ENCODE results near the gene ATP6V0D1.
"Not testable (repeated sequence)": the region's sequence is repeated elsewhere in the genome, so short reads cannot be mapped to it uniquely, and the experiment has no call there.

The ATP6V0D1 gene

DNA sequence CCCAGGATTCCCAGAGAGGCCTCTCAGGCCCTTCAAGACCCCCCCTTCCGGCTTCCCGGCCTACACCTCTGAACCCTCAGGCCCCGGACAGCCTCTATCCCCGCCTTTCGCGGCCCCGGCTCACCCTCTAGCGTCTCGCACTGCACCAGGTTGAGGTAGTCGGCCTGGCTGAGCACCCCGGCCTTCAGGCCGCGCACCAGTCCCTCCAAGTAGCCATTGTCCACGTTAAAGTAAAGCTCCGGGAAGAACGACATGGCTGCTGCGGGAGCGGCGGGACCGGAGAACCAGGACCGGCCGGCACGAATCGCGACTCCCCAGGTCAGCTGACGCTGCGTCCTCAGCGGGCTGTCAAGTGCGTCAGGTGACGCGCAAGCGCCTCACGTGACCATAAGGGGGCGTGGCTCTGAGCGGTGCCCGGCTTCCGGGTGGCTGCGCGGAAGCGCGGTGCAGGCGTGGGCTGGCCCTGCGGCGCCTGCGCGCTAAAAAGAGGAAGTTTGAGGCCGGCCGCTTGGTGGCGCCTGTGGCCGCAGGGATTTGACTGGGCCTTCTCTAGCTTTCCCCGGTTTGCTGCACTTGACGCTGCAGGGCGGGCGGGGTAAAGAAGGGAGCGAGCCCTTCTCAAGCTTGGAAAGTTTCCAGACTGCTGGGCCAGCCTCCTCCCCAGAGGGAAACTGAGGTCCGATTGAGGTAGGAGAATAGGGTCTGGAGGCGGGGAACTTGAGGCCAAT lies at the start of gene ATP6V0D1:
TSS of gene ATP6V0D1 (minus strand) at position 325 of the 728 bp plus-strand sequence. CDS start at position 254, 71 bp downstream.
- DNase-seq (ENCODE audit: low read depth): peak; percentile 98

DNA sequence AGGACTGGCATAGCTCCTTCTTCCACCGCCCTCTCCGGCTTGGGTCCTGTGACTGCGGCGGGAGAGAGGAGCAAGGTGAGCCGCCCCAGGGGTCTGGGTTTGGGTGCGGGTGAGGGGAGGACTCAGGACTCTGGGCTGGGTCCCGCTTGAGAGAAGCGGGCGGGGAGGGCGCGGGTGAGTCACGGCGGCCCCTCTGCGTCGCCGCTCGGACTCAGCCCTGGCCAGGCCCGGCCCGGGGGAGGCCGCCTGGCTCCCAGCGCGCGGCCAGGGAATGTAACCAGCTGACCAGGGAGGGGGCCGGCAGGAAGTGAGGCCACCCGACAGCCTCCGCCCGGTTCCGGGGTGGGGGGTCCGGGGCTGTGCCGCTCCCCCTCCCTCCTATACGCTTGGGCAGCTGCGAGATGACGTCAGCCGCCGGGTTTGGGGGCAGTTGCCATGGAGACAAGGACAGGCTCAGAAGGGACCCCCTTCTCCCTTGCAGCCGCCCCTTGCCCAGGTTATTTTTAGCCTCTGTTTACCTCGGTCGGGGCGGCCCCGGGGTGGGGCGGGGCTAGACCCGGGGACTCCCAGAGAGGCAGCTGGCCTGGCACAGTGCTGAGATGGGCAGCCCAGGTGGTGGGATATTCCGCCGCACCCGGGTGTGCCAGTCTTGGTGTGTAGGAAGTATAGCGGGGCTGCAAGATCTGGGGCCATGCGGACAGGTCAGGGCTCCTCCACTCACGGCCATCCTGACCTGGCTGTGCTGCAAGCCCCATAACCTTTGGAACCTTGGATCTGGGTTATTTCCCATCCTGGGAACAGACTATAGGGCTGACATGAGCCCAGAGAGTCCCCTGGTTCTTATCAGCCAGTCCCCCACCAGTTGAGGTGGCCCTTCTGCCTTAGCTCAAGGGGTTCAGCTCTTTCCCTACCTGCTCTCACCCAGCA lies 49.3 kb upstream of the ATP6V0D1 start:
- peak; percentile 83 for DNase-seq (ENCODE audit: low read depth)

DNA sequence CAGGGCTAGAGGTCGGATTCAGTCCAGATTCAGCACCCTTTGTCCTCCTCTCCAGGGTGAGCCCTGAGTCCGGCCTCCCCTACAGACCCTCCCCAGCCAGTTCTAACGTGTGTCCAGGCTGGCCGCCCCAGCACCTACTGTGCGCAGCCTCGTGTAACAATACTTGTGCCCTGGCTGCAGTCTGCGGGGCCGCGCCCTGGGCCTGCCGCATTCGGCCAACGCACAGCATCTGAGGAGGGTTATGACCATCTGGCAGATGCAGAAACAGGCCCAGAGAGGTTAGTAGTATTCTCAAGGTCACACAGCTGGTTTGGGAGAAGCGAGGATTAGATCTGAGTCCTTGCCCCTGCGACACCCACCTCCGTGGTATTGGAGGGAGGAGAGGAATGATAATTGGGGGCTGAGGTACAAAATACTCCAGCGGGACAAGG lies 48.6 kb upstream of the ATP6V0D1 start:
- DNase-seq (ENCODE audit: low read depth): peak; percentile 52

GRCh38 chr16:67528870-67529581 lies 48.1 kb upstream of the ATP6V0D1 start:
- peak; percentile 70 for DNase-seq (ENCODE audit: low read depth)

- peak; percentile 59 for DNase-seq (ENCODE audit: low read depth)
Measured at GRCh38 chr16:67528222-67528869, 47.4 kb upstream of the ATP6V0D1 start, which contains the start of gene RIPOR1. RIPOR1 (plus strand) TSS chr16:67528829; CDS start chr16:67538447, 9,618 bp downstream.

GRCh38 chr16:67526149-67526791 lies 45.3 kb upstream of the ATP6V0D1 start:
- DNase-seq (ENCODE audit: low read depth): peak; percentile 76

DNA sequence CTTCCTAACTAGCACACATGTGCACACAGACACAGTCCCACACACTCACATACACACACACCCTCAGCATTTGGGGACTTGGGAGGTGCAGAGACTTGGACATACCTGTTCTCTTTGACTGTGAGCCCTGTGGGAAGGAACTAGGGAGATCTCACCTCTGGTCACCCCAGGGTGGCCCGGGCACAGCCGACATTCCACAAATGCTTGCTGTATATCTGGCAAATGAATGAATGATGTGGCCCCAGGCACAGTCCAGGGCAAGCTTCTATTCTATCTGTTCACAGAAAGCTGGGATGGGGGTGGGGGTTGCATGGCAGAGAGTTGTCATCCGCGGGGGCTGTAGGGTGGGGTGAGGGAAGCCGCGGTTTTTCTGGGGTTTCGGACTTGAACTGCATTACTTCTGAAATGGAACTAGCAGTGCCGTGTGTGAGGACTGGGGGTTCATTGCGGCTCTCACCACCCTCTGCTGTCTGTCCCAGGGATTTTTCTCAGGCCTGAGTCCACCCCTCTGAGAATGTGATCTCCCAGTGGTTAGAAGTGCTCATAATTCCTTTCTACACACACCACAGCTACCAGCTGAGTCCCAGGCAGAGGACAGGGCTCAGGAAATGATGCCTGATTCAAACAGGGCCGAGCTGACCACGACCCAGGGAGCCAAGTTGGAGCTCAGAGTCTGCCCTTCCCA lies 44.4 kb upstream of the ATP6V0D1 start:
- peak; percentile 72 for DNase-seq (ENCODE audit: low read depth)

GRCh38 chr16:67521095-67521804 lies 40.3 kb upstream of the ATP6V0D1 start:
- peak; percentile 98 for DNase-seq (ENCODE audit: low read depth)

DNA sequence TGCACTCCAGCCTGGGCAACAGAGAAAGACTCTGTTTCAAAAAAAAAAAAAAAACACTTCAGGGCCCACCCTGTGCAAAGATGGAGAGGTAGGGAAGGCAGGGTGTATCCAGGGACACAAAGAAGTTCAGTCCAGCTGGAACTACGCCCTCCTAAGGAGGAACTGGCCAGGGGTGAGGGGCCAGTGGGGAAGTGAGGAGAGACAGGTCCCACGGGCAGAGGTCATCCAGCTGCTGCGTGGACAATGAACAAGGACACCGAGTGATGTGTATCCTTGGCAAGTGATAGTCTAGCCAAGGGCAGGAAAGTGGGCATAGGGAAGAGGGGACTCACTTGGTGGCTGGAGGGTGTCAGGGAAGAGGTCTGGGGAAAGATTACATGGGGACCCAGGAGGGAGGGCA lies 38.3 kb upstream of the ATP6V0D1 start:
- DNase-seq (ENCODE audit: low read depth): no peak

DNA sequence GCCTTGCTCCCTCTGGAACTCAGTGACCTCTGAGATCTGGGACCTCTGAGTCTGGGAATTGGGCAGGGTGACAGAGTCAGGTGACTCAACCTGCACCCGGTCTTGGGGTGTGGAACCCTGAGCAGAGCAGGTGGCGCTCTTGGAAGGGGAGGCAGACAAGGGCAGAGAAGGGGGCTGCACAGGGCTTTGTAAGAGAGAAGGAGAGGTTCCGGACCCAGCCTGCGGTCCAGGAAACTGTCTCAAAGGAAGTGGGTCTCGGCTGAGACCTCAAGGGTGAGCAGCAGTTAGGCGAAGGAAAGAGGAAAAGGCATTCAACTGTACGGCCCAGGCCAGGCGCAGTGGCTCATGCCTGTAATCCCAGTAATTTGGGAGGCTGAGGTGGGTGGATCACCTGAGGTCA lies 37.7 kb upstream of the ATP6V0D1 start:
- no peak for DNase-seq (ENCODE audit: low read depth)

DNA sequence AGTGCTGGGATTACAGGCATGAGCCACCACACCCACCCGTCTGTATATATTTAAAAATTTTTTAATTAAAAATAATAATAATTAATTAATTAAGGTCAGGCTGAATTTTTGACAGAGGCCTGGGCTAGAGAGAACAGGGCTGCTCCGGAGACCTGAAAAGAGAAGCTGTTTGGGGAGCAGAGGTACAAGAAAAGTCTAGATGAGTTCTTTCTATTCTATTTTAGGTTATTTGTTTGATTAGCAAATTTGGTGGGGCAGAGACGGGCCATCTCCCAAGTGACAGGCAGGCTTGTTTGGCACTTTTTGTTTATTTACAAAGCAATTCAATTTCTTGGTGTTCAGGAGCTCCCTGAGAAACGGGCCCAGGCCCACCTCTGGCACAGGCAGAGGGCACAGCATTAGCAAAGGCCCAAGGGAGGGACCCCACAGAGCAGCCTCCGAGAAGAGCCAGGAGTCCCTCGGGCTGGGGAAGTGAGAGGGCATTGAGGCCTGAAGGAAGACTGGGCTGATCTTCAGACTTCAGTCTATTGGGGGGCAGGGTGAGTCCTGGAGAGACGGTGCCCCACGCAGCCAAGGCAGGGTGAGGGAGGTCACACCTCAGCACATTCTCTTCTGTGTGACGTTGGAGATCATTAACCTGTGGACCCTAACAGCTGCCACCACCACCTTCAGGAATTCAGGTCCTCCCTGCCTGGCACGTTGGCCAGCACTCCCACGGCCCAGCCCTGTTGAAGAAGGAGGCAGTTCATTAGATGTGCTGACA lies 36.9 kb upstream of the ATP6V0D1 start:
- DNase-seq (ENCODE audit: low read depth): no peak

- no peak for DNase-seq (ENCODE audit: low read depth)
Measured at GRCh38 chr16:67517155-67517445, 36.1 kb upstream of the ATP6V0D1 start.

DNA sequence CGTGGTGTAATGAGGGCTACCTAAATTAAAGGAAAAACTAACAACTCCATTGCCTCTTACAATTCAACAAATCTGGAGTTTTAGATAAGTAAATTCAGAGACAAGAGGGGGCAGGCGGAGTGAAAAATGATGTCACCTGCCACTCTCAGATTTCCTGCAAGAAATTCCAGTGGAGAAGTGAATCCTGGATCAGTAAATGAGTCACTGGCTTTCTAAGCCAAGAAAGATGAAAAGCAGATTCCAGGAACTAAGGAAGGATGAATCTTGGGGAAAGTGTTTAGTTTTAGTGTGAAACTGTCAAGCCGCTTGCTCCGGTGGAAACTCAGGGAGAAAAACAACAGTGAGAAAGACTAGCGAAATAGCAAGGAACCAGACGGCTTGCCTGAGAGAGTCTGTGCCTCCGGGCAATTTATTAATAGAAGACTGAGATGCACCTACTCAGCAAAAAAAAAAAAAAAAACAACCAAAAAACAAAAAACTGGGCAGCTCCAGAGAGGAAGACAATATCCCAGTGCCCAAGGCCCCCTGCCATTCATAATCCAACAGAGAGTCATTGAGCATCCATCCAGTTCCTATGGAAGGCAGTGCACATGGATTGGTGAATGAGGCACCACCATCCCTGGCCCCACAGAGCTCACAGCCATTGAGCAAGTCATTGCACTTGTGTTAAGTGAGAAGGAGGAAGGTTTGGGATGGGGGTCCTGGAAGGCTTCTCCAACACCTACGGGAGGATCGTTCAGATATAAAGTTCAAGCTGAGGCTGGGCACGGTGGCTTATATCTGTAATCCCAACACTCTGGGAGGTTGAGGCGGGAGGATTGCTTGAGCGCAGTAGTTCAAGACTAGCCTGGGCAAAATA lies 35.6 kb upstream of the ATP6V0D1 start:
- peak; percentile 81 for DNase-seq (ENCODE audit: low read depth)

GRCh38 chr16:67514382-67514828 lies 33.4 kb upstream of the ATP6V0D1 start:
- peak; percentile 93 for DNase-seq (ENCODE audit: low read depth)

DNA sequence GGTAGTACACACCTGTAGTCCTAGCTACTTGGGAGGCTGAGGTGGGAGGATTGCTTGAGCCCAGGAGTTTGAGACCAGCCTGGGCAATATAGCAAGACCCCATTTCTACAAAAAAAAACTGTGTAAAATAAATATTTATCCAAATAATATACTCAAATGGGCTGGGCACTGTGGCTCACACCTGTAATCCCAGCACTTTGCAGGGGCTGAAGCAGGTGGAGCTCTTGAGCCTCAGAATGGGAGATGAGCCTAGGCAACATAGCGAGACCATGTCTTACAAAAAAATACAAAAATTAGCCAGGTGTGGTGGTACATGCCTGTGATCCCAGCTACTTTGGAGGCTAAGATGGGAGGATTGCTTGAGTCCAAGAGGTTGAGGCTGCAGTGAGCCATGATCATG lies 32.9 kb upstream of the ATP6V0D1 start:
- DNase-seq (ENCODE audit: low read depth): not testable (repeated sequence)

DNA sequence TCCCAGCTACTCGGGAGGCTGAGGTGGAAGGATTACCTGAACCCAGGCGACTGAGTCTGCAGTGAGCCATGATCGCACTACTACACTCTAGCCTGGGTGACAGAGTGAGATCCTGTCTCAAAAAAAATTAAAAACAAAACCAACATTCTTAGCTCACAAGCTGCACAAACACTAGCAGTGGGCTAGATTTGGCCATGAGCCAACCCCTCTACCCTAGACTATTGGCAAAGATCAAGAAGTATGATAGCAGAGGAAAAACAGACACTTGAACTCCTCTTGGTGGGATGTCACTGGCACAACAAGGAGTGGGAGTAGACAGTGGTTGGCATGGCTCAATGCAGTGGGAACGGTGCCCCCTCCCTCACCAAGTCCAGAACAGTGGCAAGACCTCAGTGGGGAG lies 28.1 kb upstream of the ATP6V0D1 start:
- DNase-seq (ENCODE audit: low read depth): no peak

- DNase-seq (ENCODE audit: low read depth): no peak
Measured at GRCh38 chr16:67506468-67506867, 25.5 kb upstream of the ATP6V0D1 start.
